ENCODE measurements around the gene IMPDH1. TPM values are rescaled to one million over a fixed set of nuclear protein-coding genes. Genes with fewer than 3 reads are reported as not detected.

Gene IMPDH1
- total and polyA plus RNA-seq, 2 donors (not counting 3 experiments of a cell fraction or from before 2014, with no cell fraction given), result 78.8 to 97.9 TPM

GRCh38 chr7:128358233-128358632 is 51.5 kb downstream of the IMPDH1 start:
- no peaks in the 10 kb centered on the region for H4K20me1 ChIP-seq (replicated peaks; ENCODE audit: control insufficient read depth, extremely low read depth, insufficient read depth, low read length)
- ChIA-PET CTCF (interaction anchor here (1.0 to 16.4 kb wide), 5 partner anchors 10 to 28 kb away, joined by 3 to 778 read pairs (median 5); partner anchors contain the start of gene RBM28), POLR2A (no interaction called here)
- H3K9me1 ChIP-seq (replicated peaks; ENCODE audit: control insufficient read depth, extremely low read depth, insufficient read depth, low read length), result no peaks in the 10 kb centered on the region
- intact Hi-C loops (cut with micrococcal nuclease), result no loop called here
- H3K27me3 ChIP-seq (ENCODE audit: control insufficient read depth in 2 of 2, insufficient read depth in 2 of 2, low read length in 2 of 2), result peaks cover 49 to 51% of the 10 kb centered on the region in 2 experiments
- FAIRE-seq (no peak), DNase-seq (ENCODE audit: low read depth, low spot score) (no peak)
- H2AFZ ChIP-seq (ENCODE audit: low read depth, low read length), result no peak overlapping the region
- no peak for TF ChIP-seq GATA2 (IDR thresholded peaks at IDR 0.05; ENCODE audit: insufficient read depth, insufficient read length, low read depth, low read length)
- TF ChIP-seq EZH2 (IDR thresholded peaks at IDR 0.05; ENCODE audit: borderline replicate concordance, low read depth, low read length, severe bottlenecking), result no peak
- TF ChIP-seq POLR2A (IDR thresholded peaks at IDR 0.05; ENCODE audit: low read depth, low read length), result no peak
- no peak for TF ChIP-seq FOS (IDR thresholded peaks at IDR 0.05; ENCODE audit: borderline replicate concordance, insufficient read depth, low read length)
- TF ChIP-seq CTCF (IDR thresholded peaks at IDR 0.05; ENCODE audit: extremely low read depth in 1 of 2, insufficient read depth in 1 of 2, low read depth in 1 of 2, low read length in 2 of 2), result no peak
- no peak for TF ChIP-seq POLR2AphosphoS5 (IDR thresholded peaks at IDR 0.05; ENCODE audit: insufficient read depth, low read depth, low read length)
- no peak for TF ChIP-seq MYC (IDR thresholded peaks at IDR 0.05; ENCODE audit: low read depth, low read length)
- TF ChIP-seq, protein P1, sequence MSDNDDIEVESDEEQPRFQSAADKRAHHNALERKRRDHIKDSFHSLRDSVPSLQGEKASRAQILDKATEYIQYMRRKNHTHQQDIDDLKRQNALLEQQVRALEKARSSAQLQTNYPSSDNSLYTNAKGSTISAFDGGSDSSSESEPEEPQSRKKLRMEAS (IDR thresholded peaks at IDR 0.05; ENCODE audit: insufficient read depth, insufficient read length), result no peak
- TF ChIP-seq JUN (IDR thresholded peaks at IDR 0.05; ENCODE audit: borderline replicate concordance, insufficient read depth, insufficient read length, low read depth), result no peak
- H3K4me2 ChIP-seq (ENCODE audit: insufficient read depth, low read length), result no peak overlapping the region
- dilution Hi-C loops (cut with MboI; ENCODE audit: extremely low pct_ligation_motif_present, low sequenced_read_pairs), result no loop called here
- no peak overlapping the region for H3K9ac ChIP-seq (replicated peaks; ENCODE audit: extremely low read depth, insufficient read depth, low read length)
- peaks cover 4% of the 10 kb centered on the region for H3K4me1 ChIP-seq (ENCODE audit: control insufficient read depth, extremely low read depth, insufficient read depth, low read length)
- no peak overlapping the region for H3K27ac ChIP-seq (ENCODE audit: insufficient read depth, low read depth, low read length)
- H3K9me3 ChIP-seq (replicated peaks; ENCODE audit: control insufficient read depth, insufficient read depth, low read length), result no peaks in the 10 kb centered on the region
- BruUV-seq (replicated peaks), result no TSS peak
- no peaks in the 10 kb centered on the region for H3K36me3 ChIP-seq (ENCODE audit: control insufficient read depth in 2 of 2, extremely low read depth in 1 of 2, insufficient read depth in 2 of 2, low read length in 2 of 2)
- H3K4me3 ChIP-seq (replicated peaks in 1 of 3; ENCODE audit: insufficient read depth in 1 of 3, low read depth in 1 of 3, low read length in 3 of 3), result no peak overlapping the region
- H3K79me2 ChIP-seq (ENCODE audit: control insufficient read depth, insufficient read depth, low read length), result no peaks in the 10 kb centered on the region
